CD4-positive, alpha-beta T cell treated with Interferon gamma for 1 hour (primary cell): Measurements from ENCODE around the gene FNBP1L.
"Not testable (repeated sequence)": the region's sequence is repeated elsewhere in the genome, so short reads cannot be mapped to it uniquely, and the experiment has no call there.

ENCODE experiments used
- DNase-seq: peaks from one replicate; pipeline ENCODE4 v3.0.0-alpha.2; 2020

The FNBP1L gene

GRCh38 chr1:93537924-93538323 lies 90.0 kb downstream of the FNBP1L start:
- DNase-seq, result no peak

- no peak for DNase-seq
Observed at GRCh38 chr1:93541045-93541444, 93.1 kb downstream of the FNBP1L start.

GRCh38 chr1:93542398-93542797 lies 94.5 kb downstream of the FNBP1L start:
- DNase-seq, result no peak

GRCh38 chr1:93546162-93546863 lies 98.4 kb downstream of the FNBP1L start:
- DNase-seq, result no peak

- no peak for DNase-seq
Observed at GRCh38 chr1:93549131-93549530, 101.2 kb downstream of the FNBP1L start.

- DNase-seq, result no peak
Observed at GRCh38 chr1:93549811-93550210, 101.9 kb downstream of the FNBP1L start.

- DNase-seq, result no peak
Observed at GRCh38 chr1:93552741-93553455, 105.0 kb downstream of the FNBP1L start.

- DNase-seq, result not testable (repeated sequence)
Observed at GRCh38 chr1:93553886-93554490, 106.1 kb downstream of the FNBP1L start.

GRCh38 chr1:93554883-93555872 lies 107.3 kb downstream of the FNBP1L start:
- DNase-seq, result no peak

- no peak for DNase-seq
Observed at GRCh38 chr1:93556291-93556690, 108.4 kb downstream of the FNBP1L start.

- DNase-seq, result no peak
Observed at GRCh38 chr1:93559045-93559444, 111.1 kb downstream of the FNBP1L start.

- DNase-seq, result no peak
Observed at GRCh38 chr1:93559695-93560094, 111.8 kb downstream of the FNBP1L start.

- no peak for DNase-seq
Observed at GRCh38 chr1:93565496-93566206, 117.7 kb downstream of the FNBP1L start.

- no peak for DNase-seq
Observed at GRCh38 chr1:93566227-93566626, 118.3 kb downstream of the FNBP1L start.

- no peak for DNase-seq
Observed at GRCh38 chr1:93567255-93567918, 119.5 kb downstream of the FNBP1L start.

GRCh38 chr1:93569489-93569888 lies 121.6 kb downstream of the FNBP1L start:
- no peak for DNase-seq

GRCh38 chr1:93571623-93572310 lies 123.8 kb downstream of the FNBP1L start:
- no peak for DNase-seq

- no peak for DNase-seq
Observed at GRCh38 chr1:93573940-93574469, 126.1 kb downstream of the FNBP1L start.

GRCh38 chr1:93574511-93574910 lies 126.6 kb downstream of the FNBP1L start:
- DNase-seq, result no peak

- DNase-seq, result no peak
Observed at GRCh38 chr1:93574991-93575390, 127.1 kb downstream of the FNBP1L start.
